Adipocyte (in vitro differentiated cells): ENCODE data around the gene KRT3.
"Not testable (repeated sequence)": the region's sequence is repeated elsewhere in the genome, so short reads cannot be mapped to it uniquely, and the experiment has no call there.

Experiments used
- DNase-seq: peaks from one replicate; pipeline ENCODE4 v3.0.0-alpha.2; 2015; ENCODE audit warnings: low read depth
- H3K27me3 ChIP-seq: replicated peaks from 2 replicates; pipeline ENCODE4 v1.7.0; 2013; ENCODE audit warnings: mild to moderate bottlenecking, low read length, moderate library complexity; ENCODE audit not compliant: control insufficient read depth, insufficient read depth
- H3K36me3 ChIP-seq: 2 replicates; pipeline ENCODE4 v1.7.0; 2013; ENCODE audit warnings: low read length, mild to moderate bottlenecking, moderate library complexity; ENCODE audit not compliant: control insufficient read depth, insufficient read depth, severe bottlenecking
- H3K4me1 ChIP-seq: 2 replicates; pipeline ENCODE4 v1.7.0; 2013; ENCODE audit warnings: mild to moderate bottlenecking, low read length, moderate library complexity; ENCODE audit not compliant: control insufficient read depth, insufficient read depth
- H3K4me3 ChIP-seq: 2 replicates; pipeline ENCODE4 v1.7.0; 2013; ENCODE audit warnings: mild to moderate bottlenecking, low read length, moderate library complexity
- H3K9ac ChIP-seq: 2 replicates; pipeline ENCODE4 v1.7.0; 2013; ENCODE audit warnings: mild to moderate bottlenecking, low read length, moderate library complexity
- H3K9me3 ChIP-seq: 2 replicates; pipeline ENCODE4 v1.7.0; 2013; ENCODE audit warnings: mild to moderate bottlenecking, low read length, moderate library complexity; ENCODE audit not compliant: control insufficient read depth

Gene KRT3

DNA sequence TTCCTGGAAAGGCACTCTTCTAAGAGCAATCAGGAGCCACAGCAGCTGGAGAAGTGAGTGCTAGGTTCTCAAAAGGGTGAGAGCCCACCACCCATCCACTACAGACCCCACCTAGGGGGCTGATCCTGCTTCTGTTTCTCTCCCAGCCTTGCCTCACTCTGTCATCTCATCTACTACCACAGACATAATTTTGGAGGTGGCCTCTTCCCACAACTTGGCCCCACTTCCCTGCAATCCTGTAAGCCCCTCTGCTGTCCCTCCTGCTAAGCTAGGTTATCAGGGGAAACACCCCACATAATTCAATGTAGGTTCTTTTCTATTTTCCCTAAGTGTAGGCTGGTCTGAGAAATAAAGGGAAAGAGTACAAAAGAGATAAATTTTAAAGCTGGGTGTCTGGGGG is 35.3 kb downstream of the KRT3 start:
- H3K36me3 ChIP-seq, result no peaks in the 10 kb centered on the region
- no peak overlapping the region for H3K9ac ChIP-seq
- H3K4me3 ChIP-seq, result no peak overlapping the region
- peaks cover 45% of the 10 kb centered on the region for H3K27me3 ChIP-seq
- H3K9me3 ChIP-seq, result peaks cover 27% of the 10 kb centered on the region
- DNase-seq, result no peak
- no peaks in the 10 kb centered on the region for H3K4me1 ChIP-seq

DNA sequence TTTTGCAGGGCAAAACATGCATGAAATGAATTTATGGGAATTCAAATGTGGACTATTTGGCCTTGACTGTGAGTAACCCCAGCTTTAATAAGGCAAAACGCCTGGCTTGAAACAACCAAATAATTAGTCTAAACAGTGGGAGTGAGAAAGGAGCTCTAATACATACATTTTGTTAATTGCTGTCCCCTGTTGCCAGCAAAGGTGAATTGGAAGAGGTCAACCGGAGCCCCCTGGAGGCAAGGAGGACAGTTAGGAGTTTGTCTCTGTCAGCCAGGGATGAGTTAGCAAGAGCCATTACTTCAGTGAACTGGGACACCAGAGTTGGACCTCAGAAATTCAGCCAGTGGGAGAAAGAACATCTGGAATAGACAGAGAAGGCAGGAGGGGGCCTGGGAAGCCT is 36.2 kb downstream of the KRT3 start:
- H3K9me3 ChIP-seq, result peaks cover 27% of the 10 kb centered on the region
- H3K27me3 ChIP-seq, result peaks cover 52% of the 10 kb centered on the region
- H3K4me1 ChIP-seq, result no peaks in the 10 kb centered on the region
- H3K36me3 ChIP-seq, result no peaks in the 10 kb centered on the region
- no peak overlapping the region for H3K9ac ChIP-seq
- DNase-seq, result no peak
- no peak overlapping the region for H3K4me3 ChIP-seq

DNA sequence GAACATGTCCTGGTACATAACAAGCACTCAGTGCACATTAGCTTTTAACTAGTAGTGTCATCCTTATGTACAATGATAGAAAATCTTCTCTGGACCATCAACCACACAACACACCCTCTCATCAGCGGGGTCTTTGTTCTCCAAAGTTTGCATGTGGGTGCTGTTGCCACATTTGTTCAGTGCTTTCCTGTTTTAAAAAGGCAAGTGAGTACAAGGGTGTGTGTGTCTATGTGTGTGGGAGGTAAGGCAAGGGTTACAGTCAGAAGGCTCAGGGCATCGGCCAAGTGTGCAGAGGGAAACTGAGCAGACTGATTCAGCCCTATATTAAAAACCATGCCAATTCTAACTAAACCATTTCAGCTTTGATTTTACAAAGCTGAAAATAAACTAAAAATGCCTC is 36.7 kb downstream of the KRT3 start:
- Histone ChIP-seq H3K36me3 (no peaks in the 10 kb centered on the region), H3K4me3 (no peak overlapping the region), H3K4me1 (no peaks in the 10 kb centered on the region), H3K9me3 (peaks cover 27% of the 10 kb centered on the region), H3K27me3 (peaks cover 50% of the 10 kb centered on the region), H3K9ac (no peak overlapping the region)
- no peak for DNase-seq

DNA sequence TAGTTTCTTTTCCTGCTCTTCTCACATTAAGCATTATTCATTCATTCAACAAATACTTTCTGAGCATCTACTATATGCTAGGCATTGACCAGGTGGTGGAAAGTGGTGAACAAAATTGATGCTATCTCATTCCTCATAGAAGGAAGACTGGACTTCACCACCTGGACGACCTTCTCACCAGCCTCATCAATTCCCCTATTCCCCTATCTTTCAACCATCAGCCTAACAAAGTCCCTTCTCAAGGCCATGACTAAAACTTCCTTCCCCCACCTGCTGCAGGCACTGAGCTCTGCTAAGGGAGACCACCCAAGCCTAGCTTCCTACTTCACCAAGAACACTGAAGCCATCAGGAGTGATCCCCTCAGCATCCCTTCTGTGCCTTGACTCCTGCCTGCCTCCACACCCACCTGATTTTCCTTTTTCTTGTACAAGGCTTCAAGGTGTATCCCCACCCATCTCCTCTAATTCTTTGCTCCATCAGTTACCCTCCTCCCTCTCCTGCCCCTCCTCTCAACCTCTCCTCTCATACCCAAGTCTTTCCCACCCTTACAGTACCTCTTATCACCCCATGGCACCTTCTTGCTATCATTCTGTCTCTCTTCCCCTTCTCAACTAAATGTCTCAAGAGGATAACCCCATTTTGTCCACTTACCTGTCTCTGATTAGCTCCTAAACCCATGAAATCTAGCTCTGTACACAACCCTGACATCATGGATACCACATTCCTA is 38.3 kb downstream of the KRT3 start:
- H3K27me3 ChIP-seq, result peaks cover 55% of the 10 kb centered on the region
- no peak overlapping the region for H3K9ac ChIP-seq
- no peak overlapping the region for H3K4me3 ChIP-seq
- no peaks in the 10 kb centered on the region for H3K36me3 ChIP-seq
- DNase-seq, result no peak
- H3K4me1 ChIP-seq, result no peaks in the 10 kb centered on the region
- peaks cover 21% of the 10 kb centered on the region for H3K9me3 ChIP-seq

DNA sequence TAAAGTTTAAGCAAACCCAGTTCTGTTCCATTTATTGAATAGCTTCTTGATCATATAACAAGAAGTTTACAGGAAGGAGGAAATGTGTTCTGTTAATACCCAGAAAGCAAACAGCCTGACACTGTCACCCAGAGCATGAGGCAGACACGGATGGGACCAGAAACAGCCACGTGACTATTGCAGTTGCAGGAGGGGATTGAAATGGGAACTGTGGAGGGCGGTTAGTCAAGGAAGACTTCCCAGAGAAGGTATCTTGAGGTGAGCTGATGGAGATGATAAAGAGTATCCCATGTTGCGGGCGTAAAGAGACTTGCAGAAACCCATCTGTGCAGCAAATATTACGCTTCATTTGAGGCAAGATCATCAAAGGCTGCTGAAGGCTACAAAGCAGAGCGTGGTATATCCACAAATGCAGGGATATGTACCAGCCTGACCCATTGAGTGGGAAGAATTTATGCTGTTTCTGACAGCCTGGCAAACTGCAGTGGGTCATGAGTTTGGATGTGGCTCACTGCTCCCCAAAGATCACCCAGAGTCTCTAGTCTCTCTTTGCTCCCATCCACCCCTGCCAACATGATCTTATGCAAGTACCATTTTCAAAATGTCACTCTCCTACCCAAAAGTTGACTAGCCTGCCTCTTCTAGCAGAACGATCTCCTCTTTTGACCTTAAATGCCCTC is 39.5 kb downstream of the KRT3 start:
- Histone ChIP-seq H3K27me3 (peaks cover 58% of the 10 kb centered on the region), H3K9ac (no peak overlapping the region), H3K4me1 (no peaks in the 10 kb centered on the region), H3K4me3 (no peak overlapping the region), H3K9me3 (peaks cover 16% of the 10 kb centered on the region), H3K36me3 (no peaks in the 10 kb centered on the region)
- no peak for DNase-seq

DNA sequence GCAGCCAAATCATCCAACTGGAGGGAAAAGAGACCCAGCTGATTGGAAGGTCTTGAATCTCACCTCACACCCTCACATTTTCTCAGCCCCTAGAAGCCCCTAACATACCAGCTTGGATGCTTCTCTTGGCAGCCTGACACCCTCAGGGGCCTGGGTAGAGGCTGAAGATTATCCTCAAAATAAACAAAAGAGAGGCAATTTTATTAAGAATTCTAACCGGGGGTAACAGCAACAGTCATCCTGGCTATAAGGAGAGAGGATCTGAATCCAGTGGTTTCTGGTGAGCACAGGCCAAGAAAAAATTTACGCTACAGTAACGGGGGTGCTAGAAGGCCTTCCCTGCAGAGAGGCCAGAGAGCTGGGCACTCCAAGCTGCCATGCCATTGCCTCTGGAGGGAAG is 40.4 kb downstream of the KRT3 start:
- Histone ChIP-seq H3K9me3 (peaks cover 13% of the 10 kb centered on the region), H3K4me1 (no peaks in the 10 kb centered on the region), H3K4me3 (no peak overlapping the region), H3K9ac (no peak overlapping the region), H3K27me3 (peaks cover 64% of the 10 kb centered on the region), H3K36me3 (no peaks in the 10 kb centered on the region)
- DNase-seq, result no peak

DNA sequence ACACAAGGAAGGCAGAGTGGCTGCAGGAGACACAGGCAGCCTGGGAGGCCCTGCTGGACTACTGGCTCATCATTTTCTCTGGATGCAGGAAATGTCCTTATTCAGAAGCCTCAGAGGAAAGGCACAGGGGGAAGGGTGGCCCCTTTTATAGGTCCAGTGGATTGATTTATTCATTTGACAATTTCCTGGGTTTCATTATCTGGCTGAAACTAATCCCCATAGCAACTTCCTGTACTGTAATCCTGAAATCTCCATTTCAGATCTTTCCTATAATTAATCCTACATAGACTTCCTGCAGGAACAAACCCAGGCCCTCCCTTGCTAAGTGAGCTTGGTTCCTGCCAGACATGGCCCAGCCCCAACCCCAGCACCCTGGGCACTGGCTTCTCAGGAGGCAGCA is 41.8 kb downstream of the KRT3 start:
- H3K27me3 ChIP-seq, result peaks cover 67% of the 10 kb centered on the region
- H3K36me3 ChIP-seq, result no peaks in the 10 kb centered on the region
- no peak overlapping the region for H3K9ac ChIP-seq
- peaks cover 4% of the 10 kb centered on the region for H3K9me3 ChIP-seq
- H3K4me3 ChIP-seq, result no peak overlapping the region
- no peak for DNase-seq
- no peaks in the 10 kb centered on the region for H3K4me1 ChIP-seq

DNA sequence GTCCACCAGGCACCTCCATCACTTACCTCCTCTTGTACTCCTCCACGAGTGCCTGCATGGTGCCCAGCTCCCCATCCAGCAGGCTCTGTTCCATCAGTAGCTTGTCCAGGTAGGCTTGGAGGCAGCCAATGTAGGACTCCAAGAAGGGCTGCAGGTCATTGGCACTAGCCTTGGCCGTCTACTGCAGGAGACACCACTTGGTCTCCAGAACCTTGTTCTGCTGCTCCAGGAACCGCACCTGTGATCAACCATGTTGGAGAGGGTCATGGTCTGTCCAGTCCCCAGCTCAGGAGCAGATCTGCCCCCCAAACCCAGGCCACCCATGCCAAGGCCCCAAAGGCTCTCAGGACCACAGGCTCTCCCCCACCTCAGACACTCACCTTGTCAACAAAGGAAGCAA is 42.6 kb downstream of the KRT3 start:
- Histone ChIP-seq H3K4me1 (no peaks in the 10 kb centered on the region), H3K36me3 (no peaks in the 10 kb centered on the region), H3K9me3 (peaks cover 4% of the 10 kb centered on the region), H3K4me3 (no peak overlapping the region), H3K27me3 (peaks cover 60% of the 10 kb centered on the region), H3K9ac (no peak overlapping the region)
- DNase-seq, result no peak

DNA sequence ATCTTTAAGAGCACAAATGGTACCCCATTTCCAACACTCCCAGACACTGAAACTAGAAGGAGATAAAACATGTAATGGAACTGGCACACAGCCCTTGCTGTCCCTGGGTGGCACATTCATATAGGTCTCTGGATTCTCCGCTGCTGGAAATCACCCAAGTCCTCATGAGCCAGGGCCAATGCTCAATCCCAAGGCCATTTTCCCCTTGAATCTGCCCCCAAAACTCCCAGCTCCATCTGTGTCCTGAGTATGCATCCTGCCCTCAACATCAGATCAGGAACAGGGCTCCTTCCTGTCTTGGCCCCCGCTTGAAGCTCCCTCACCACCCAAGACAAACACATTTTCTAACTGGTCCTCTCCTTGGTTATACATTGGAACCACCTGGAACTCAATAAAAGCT is 43.4 kb downstream of the KRT3 start:
- no peak overlapping the region for H3K4me3 ChIP-seq
- no peak overlapping the region for H3K9ac ChIP-seq
- H3K36me3 ChIP-seq, result no peaks in the 10 kb centered on the region
- no peaks in the 10 kb centered on the region for H3K4me1 ChIP-seq
- DNase-seq, result no peak
- H3K9me3 ChIP-seq, result peaks cover 4% of the 10 kb centered on the region
- peaks cover 54% of the 10 kb centered on the region for H3K27me3 ChIP-seq

DNA sequence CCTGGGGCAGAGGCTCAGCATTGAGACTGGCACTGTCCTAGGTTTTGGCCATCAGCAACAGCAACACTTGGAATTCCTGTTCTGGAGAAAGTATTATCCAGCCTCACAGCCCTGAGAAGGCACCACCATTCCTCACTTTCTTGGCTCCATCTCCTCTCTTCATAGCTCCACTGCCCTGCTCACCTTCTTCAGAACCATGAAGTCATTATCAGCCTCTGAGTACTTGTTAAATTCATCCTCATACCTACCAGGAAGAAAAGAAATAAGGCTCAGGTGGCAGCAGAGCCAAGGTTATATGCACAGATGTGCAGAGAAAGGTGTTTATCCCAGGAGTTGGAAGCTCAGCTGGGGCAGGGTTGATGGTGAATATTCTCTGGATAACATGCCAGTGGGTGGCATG is 44.1 kb downstream of the KRT3 start:
- Histone ChIP-seq H3K27me3 (peaks cover 54% of the 10 kb centered on the region), H3K36me3 (no peaks in the 10 kb centered on the region), H3K9me3 (peaks cover under 1% of the 10 kb centered on the region), H3K4me1 (no peaks in the 10 kb centered on the region), H3K4me3 (no peak overlapping the region), H3K9ac (no peak overlapping the region)
- no peak for DNase-seq

DNA sequence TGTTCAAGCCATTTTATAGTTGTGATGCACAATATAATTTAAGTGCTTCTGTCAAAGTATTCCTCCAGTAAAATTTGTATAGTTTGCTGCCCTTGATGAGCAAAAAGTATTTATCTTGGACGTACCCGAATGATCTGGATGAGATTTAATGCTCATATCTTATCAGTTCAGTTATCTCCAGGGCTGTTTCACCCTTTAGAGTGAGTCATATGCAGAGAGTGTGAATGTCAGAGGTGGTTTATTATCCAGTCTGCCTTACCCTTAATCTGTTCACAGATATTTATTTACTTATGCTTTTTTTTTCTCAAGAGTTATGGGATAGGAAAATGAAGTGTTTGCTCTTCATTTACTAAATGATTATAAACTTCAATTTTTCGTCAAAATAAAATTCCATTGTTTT is 45.4 kb downstream of the KRT3 start:
- H3K4me1 ChIP-seq, H3K9ac ChIP-seq, H3K4me3 ChIP-seq, H3K36me3 ChIP-seq, DNase-seq, H3K9me3 ChIP-seq: not testable (repeated sequence)
- peaks cover 51% of the 10 kb centered on the region for H3K27me3 ChIP-seq

DNA sequence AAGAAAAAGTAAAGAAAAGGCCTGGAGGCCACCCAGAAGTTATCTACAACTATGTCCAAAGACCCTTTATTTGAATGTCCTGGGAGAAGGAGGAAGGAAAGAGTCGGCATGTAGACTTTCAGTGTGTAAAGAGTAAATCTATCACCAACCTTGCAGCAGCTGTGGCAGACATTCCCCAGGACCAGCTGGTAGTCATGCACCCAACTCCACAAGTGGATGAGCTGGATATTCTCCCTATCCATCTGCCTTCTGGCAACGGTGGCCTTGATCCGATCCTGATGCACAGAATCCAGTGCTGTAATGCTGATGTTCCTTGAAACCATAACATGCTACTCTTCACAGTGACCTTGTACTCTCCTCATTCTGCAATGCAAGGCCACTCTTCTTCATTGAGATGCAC is 46.1 kb downstream of the KRT3 start:
- Histone ChIP-seq H3K9ac (no peak overlapping the region), H3K27me3 (peaks cover 51% of the 10 kb centered on the region), H3K4me1 (no peaks in the 10 kb centered on the region), H3K36me3 (no peaks in the 10 kb centered on the region), H3K4me3 (no peak overlapping the region), H3K9me3 (no peaks in the 10 kb centered on the region)
- DNase-seq, result no peak
